Smooth muscle cell (in vitro differentiated cells): ENCODE measurements around the gene FKBP5. TPM values are rescaled to one million over a fixed set of nuclear protein-coding genes. Genes with fewer than 3 reads are reported as not detected.
"Not testable (repeated sequence)": the region's sequence is repeated elsewhere in the genome, so short reads cannot be mapped to it uniquely, and the experiment has no call there.

Experiments used
- DNase-seq: peaks from one replicate; lab custom pipeline; 2025; ENCODE audit not compliant: unreplicated experiment; lab: John Stamatoyannopoulos, UW
- H2AFZ ChIP-seq: fragments of 200-600 bp; sonication (generic); 2 replicates; pipeline ENCODE4 v1.6.0; 2016; ENCODE audit warnings: antibody characterized with exemption, low read depth, mild to moderate bottlenecking
- H3F3A ChIP-seq: fragments of 200-600 bp; sonication (generic); 2 replicates; pipeline ENCODE4 v1.6.0; 2017; ENCODE audit warnings: antibody characterized with exemption, low read depth
- H3K27ac ChIP-seq: fragments of 200-600 bp; sonication (generic); 2 replicates; pipeline ENCODE4 v1.5.1; 2016; ENCODE audit warnings: low read depth, mild to moderate bottlenecking
- H3K27me3 ChIP-seq: fragments of 200-600 bp; sonication (generic); 2 replicates; pipeline ENCODE4 v1.6.1; 2016; ENCODE audit warnings: low read depth, mild to moderate bottlenecking
- H3K36me3 ChIP-seq: fragments of 200-600 bp; sonication (generic); 2 replicates; pipeline ENCODE4 v1.5.1; 2016; ENCODE audit warnings: low read depth
- H3K4me1 ChIP-seq: fragments of 200-600 bp; sonication (generic); 2 replicates; pipeline ENCODE4 v1.5.1; 2016; ENCODE audit warnings: low read depth
- H3K4me2 ChIP-seq: fragments of 200-600 bp; sonication (generic); 2 replicates; pipeline ENCODE4 v1.6.0; 2016; ENCODE audit warnings: mild to moderate bottlenecking
- H3K4me3 ChIP-seq: fragments of 200-600 bp; sonication (generic); 2 replicates; pipeline ENCODE4 v1.5.1; 2016; ENCODE audit warnings: mild to moderate bottlenecking
- H3K79me2 ChIP-seq: fragments of 200-600 bp; sonication (generic); 2 replicates; pipeline ENCODE4 v1.6.0; 2016; ENCODE audit warnings: low read depth, mild to moderate bottlenecking
- H3K9ac ChIP-seq: fragments of 200-600 bp; sonication (generic); 2 replicates; pipeline ENCODE4 v1.6.0; 2016; ENCODE audit warnings: low read depth
- H3K9me3 ChIP-seq: fragments of 200-600 bp; sonication (generic); replicated peaks from 2 replicates; pipeline ENCODE4 v1.5.1; 2016; ENCODE audit warnings: low read depth
- H4K20me1 ChIP-seq: fragments of 200-600 bp; sonication (generic); 2 replicates; pipeline ENCODE4 v1.6.0; 2016; ENCODE audit warnings: low read depth
- WGBS: methylation state at CpG from one replicate; pipeline ENCODE4 v1.1.7; 2016; ENCODE audit warnings: low lambda C conversion rate; 5-methylcytosine and 5-hydroxymethylcytosine counted together
- polyA plus RNA-seq: library from polyadenylated mRNA; unstranded; fragments of >200 nt; fragmentation: Nextera tagmentation; extraction: Ambion mirVana; gene quantifications from 2 replicates; pipeline ENCODE4 v1.2.1, GENCODE V29; 2016
- total RNA-seq: library from RNA; depleted of rRNA; stranded (reverse); fragments of >200 nt; gene quantifications from 2 replicates; pipeline ENCODE4 v1.2.3, GENCODE V29; 2014
- TF ChIP-seq, protein P1 (sequence below): fragments of 200-600 bp; sonication (generic); IDR thresholded peaks from 2 replicates; pipeline ENCODE4 v1.5.1; 2017; ENCODE audit warnings: borderline replicate concordance, mild to moderate bottlenecking, antibody characterized with exemption; ENCODE audit not compliant: insufficient read depth, poor library complexity, severe bottlenecking

FKBP5 gene
- total and polyA plus RNA-seq, 2 experiments from 2014 or later = 0.85 to 3.8 TPM

DNA sequence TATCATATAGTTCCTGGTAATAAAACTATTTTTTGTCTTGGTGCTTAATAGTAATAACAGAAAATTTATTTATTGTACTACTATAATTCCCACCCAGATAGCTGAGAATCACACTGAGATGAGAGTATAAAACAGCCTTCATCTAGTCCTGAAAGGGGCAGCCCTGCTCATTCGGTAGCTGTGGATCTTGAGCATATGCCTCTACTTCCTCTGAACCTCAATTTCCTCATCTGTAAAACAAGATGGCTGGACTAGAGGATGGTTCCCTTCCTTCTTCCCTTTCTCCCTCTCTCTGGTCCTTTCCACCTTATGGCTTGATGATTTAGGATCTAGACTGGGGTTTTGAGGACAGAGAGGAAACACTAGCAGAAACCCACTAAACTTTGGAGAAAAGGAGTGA lies 15.0 kb downstream of the FKBP5 start:
- no peak overlapping the region for H2AFZ ChIP-seq

DNA sequence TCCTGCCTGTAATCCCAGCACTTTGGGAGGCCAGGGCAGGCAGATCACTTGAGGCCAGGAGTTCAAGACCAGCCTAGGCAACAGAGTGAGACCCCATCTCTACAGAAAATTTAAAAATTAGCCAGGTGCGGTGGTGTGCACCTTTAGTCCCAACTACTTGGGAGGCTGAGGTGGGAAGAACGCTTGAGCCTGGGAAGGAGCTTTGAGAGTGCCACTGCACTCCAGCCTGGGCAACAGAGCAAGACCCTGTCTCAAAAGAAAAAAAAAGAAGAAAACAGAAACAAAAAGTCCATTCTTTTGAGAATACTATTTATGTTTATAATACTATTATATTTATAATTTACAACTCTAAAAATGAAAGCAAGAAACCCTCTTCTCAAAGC lies 15.4 kb downstream of the FKBP5 start:
- not testable (repeated sequence) for H3K9ac ChIP-seq, H4K20me1 ChIP-seq, H3F3A ChIP-seq, H3K4me2 ChIP-seq, H3K27ac ChIP-seq, H3K4me3 ChIP-seq, H3K27me3 ChIP-seq, H3K79me2 ChIP-seq, DNase-seq, H3K36me3 ChIP-seq, H3K9me3 ChIP-seq, H3K4me1 ChIP-seq, H2AFZ ChIP-seq
- WGBS = 100% methylated on average over 2 of the region's 2 CpGs

More for the DNA sequence above, 15.0 kb downstream of the FKBP5 start:
- H3K4me2 ChIP-seq = no peak overlapping the region
- WGBS = 100% methylated on average over 1 of the region's 1 CpG
- H3K9me3 ChIP-seq = no peaks in the 10 kb centered on the region
- H3F3A ChIP-seq = no peaks in the 10 kb centered on the region
- no peaks in the 10 kb centered on the region for H3K27me3 ChIP-seq
- H3K9ac ChIP-seq = no peak overlapping the region
- no peaks in the 10 kb centered on the region for H3K79me2 ChIP-seq
- H3K4me3 ChIP-seq = no peak overlapping the region
- TF ChIP-seq, protein P1, sequence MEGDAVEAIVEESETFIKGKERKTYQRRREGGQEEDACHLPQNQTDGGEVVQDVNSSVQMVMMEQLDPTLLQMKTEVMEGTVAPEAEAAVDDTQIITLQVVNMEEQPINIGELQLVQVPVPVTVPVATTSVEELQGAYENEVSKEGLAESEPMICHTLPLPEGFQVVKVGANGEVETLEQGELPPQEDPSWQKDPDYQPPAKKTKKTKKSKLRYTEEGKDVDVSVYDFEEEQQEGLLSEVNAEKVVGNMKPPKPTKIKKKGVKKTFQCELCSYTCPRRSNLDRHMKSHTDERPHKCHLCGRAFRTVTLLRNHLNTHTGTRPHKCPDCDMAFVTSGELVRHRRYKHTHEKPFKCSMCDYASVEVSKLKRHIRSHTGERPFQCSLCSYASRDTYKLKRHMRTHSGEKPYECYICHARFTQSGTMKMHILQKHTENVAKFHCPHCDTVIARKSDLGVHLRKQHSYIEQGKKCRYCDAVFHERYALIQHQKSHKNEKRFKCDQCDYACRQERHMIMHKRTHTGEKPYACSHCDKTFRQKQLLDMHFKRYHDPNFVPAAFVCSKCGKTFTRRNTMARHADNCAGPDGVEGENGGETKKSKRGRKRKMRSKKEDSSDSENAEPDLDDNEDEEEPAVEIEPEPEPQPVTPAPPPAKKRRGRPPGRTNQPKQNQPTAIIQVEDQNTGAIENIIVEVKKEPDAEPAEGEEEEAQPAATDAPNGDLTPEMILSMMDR = no peak
- DNase-seq = no peak
- H4K20me1 ChIP-seq = no peaks in the 10 kb centered on the region
- no peaks in the 10 kb centered on the region for H3K36me3 ChIP-seq
- H3K4me1 ChIP-seq = no peaks in the 10 kb centered on the region
- H3K27ac ChIP-seq = no peak overlapping the region

DNA sequence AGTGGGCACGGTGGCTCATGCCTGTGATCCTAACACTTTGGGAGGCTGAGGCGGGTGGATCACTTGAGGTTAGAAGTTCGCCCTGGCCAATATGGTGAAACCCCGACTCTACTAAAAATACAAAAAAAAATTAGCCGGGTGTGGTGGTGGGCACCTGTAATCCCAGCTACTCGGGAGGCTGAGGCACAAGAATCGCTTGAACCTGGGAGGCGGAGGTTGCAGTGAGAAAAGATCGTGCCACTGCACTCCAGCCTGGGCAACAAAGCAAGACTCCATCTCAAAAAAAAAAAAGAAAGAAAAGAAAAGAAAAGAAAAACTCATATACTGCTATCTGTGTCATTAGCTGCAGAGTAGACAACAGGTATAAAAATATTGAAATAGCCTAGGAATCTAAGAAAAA lies 18.3 kb downstream of the FKBP5 start:
- not testable (repeated sequence) for H3K79me2 ChIP-seq

DNA sequence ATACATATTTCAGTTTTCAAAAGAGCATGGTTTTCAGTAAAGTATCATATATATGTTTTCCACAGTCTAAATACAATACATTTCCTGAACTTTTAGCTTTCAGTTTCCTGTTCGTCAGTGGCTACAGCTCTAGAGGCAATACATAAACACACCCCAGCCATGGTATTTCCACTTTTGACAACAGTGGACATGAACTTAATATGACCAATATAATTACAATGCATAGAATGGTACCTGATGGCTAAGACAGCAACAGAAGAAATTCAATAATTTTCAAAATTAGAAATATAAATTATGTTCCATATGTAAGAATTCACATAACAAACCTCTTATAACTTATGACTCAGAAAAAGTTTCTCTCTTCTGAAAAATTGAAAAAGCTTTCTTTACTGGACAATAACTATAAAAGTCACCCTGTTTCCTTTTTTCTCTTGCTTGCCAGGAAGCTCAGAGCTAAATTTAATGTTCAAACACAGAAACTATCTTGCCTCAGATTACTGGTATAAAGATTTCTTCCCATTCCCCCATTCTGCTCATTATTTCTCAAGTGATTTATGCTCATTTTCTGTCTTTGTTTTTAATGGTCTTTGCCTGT lies 19.2 kb downstream of the FKBP5 start:
- 47% methylated on average over 1 of the region's 1 CpG for WGBS
- TF ChIP-seq, protein P1 = no peak

More for the DNA sequence above, 18.3 kb downstream of the FKBP5 start:
- not testable (repeated sequence) for H3K27me3 ChIP-seq, H3K9me3 ChIP-seq, H3K9ac ChIP-seq, H2AFZ ChIP-seq, H3K4me1 ChIP-seq, H3K4me2 ChIP-seq, H3K36me3 ChIP-seq, H3F3A ChIP-seq, DNase-seq, H3K4me3 ChIP-seq, H4K20me1 ChIP-seq, H3K27ac ChIP-seq
- 98% methylated on average over 9 of the region's 9 CpGs for WGBS

More for the DNA sequence above, 19.2 kb downstream of the FKBP5 start:
- peak overlapping the region; percentile 2 for H3K4me3 ChIP-seq
- DNase-seq = no peak
- no peaks in the 10 kb centered on the region for H4K20me1 ChIP-seq
- no peaks in the 10 kb centered on the region for H3K79me2 ChIP-seq
- H3K36me3 ChIP-seq = no peaks in the 10 kb centered on the region
- H3K27me3 ChIP-seq = no peaks in the 10 kb centered on the region
- no peak overlapping the region for H3K9ac ChIP-seq
- peak overlapping the region; percentile 47 for H3K4me2 ChIP-seq
- no peaks in the 10 kb centered on the region for H3K4me1 ChIP-seq
- no peak overlapping the region for H3K27ac ChIP-seq
- H3K9me3 ChIP-seq = no peaks in the 10 kb centered on the region
- H2AFZ ChIP-seq = peak overlapping the region; percentile 23
- H3F3A ChIP-seq = no peaks in the 10 kb centered on the region
